HG03064 (cell line): ENCODE data around the gene AHSP.
"Not testable (repeated sequence)": the region's sequence is repeated elsewhere in the genome, so short reads cannot be mapped to it uniquely, and the experiment has no call there.

Source experiments
- ATAC-seq: cut with Tn5 transposase; IDR thresholded peaks from one replicate; pipeline ENCODE4 v1.9.1; 2021; ENCODE audit warnings: low read depth; ENCODE audit not compliant: unreplicated experiment

Gene AHSP

GRCh38 chr16:31527734-31528274 is at the start of gene AHSP:
Gene AHSP (plus strand): TSS chr16:31527900. CDS start chr16:31528140, 240 bp downstream.
- ATAC-seq, result no peak

- no peak for ATAC-seq
These were observed 48.7 kb upstream of the AHSP start for GRCh38 chr16:31478956-31479355.

GRCh38 chr16:31479751-31480150 is 47.9 kb upstream of the AHSP start:
- no peak for ATAC-seq

- no peak for ATAC-seq
These were observed 46.7 kb upstream of the AHSP start for GRCh38 chr16:31480851-31481536.

GRCh38 chr16:31483081-31483480 is 44.6 kb upstream of the AHSP start, which contains the start of gene SLC5A2:
Gene SLC5A2 (plus strand): TSS chr16:31483123. CDS start chr16:31483137, 14 bp downstream.
- ATAC-seq, result no peak

- not testable (repeated sequence) for ATAC-seq
These were observed 43.7 kb upstream of the AHSP start for GRCh38 chr16:31484048-31484447.

GRCh38 chr16:31484491-31485171 is 43.1 kb upstream of the AHSP start:
- ATAC-seq, result no peak

GRCh38 chr16:31485571-31485970 is 42.1 kb upstream of the AHSP start:
- ATAC-seq, result no peak

GRCh38 chr16:31486045-31486444 is 41.7 kb upstream of the AHSP start:
- no peak for ATAC-seq

GRCh38 chr16:31487071-31487719 is 40.5 kb upstream of the AHSP start:
- ATAC-seq, result no peak

GRCh38 chr16:31487720-31488467 is 39.8 kb upstream of the AHSP start:
- ATAC-seq, result peak; percentile 77

GRCh38 chr16:31488468-31489297 is 39.0 kb upstream of the AHSP start:
- ATAC-seq, result no peak

GRCh38 chr16:31489298-31489564 is 38.5 kb upstream of the AHSP start:
- ATAC-seq, result no peak

- no peak for ATAC-seq
These were observed 37.8 kb upstream of the AHSP start for GRCh38 chr16:31489616-31490584.

- no peak for ATAC-seq
These were observed 35.8 kb upstream of the AHSP start for GRCh38 chr16:31491778-31492418.

- no peak for ATAC-seq
These were observed 34.1 kb upstream of the AHSP start for GRCh38 chr16:31493506-31494125.

GRCh38 chr16:31496670-31497069 is 31.0 kb upstream of the AHSP start:
- ATAC-seq, result no peak

GRCh38 chr16:31498493-31498892 is 29.2 kb upstream of the AHSP start:
- no peak for ATAC-seq
